GM19397 (cell line): ENCODE data around the gene GDF9.

Experiments used
- ATAC-seq: cut with Tn5 transposase; IDR thresholded peaks from one replicate; pipeline ENCODE4 v1.9.1; 2021; ENCODE audit warnings: mild to moderate bottlenecking, moderate library complexity; ENCODE audit not compliant: unreplicated experiment

GDF9 gene

DNA sequence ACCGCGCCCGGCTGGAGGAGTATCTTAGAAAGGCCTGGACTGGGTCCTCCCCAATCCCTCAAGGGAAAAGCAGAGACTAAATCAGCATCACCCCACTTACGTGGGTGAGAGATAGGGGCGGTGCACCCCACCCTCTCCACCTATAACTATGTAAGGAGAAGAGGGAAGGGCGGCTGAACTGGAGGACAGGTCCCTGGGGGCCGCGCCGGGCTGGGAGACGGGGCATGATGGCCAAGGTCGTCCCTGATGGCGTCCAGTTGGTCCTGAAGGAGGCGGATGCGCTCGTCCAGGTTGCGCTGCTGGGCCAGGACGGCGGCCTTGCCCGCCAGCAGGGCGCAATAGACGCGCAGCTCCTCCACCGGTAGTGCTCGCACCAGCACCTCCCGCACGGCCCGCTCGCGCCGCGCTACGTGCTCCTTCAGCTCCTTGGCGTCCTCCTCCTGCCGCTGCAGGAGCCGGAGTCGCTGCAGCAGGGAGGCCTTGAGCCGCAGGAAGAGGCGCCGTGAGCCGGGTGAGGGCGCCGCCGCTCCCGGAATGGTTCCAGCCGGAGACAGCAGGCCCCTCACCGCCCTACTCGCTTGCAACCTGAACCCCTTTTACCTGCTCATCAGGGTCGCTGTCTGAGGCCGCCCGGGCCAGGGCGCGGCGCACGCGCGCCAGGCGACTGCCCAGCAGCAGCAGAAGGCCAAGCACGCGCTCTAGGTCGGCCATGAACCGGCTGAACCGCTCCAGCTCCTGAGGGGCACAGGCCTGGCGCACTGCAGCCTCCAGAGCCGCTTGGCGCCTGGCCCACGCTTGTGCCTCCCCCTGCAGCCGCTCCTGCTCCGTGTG lies 43.4 kb downstream of the GDF9 start:
- ATAC-seq = no peak

GRCh38 chr5:132821791-132822190 lies 44.5 kb downstream of the GDF9 start:
- no peak for ATAC-seq

GRCh38 chr5:132821350-132821749 lies 44.9 kb downstream of the GDF9 start:
- no peak for ATAC-seq

DNA sequence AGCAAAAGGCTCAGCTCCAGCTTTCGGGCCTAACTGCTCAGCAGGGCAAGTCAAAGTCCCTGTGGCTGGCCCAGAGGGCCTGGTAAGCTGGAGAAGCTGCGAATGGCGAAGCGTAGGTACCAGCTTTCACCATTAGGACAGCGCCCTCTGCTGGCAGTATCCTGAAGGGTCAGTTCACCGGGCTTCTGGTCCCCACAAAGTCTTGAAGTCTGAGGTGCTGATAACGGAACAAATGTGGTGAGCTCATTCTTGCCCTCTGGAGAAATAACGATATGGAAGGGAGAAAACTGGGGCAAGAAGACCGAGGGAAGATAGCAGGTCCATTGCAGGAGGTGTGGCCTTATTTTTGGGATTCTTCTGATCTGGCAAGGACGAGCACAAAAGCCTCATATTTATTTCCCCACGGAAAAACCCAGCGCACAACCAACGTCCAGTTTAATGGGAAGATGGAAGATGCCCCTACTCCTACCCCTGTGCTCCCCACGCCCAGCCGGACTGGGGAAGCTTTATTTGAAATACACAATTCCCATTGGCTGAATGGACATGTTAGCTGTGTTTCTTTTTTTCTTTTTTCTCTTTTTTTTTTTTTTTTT lies 46.0 kb downstream of the GDF9 start:
- peak; percentile 53 for ATAC-seq

DNA sequence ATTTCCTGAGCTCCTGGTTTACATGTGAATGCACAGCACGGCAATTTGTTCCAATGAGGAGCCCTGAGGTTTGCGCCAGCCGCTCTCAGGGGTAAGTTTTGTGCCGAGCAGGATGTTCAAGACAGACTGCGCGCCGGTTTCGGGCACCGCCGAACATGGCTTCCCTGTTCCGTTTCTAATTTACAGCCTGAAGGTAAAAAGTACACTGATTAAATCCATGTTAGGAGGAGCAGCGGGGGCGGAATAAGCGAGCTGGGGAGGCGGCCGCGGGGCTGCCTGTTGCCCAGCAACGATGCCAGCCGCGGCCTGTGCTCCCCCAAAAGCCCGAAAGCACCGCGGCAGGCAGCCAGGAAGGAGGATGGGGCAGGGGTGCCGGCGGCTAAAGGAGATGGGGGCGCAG lies 46.8 kb downstream of the GDF9 start:
- ATAC-seq = no peak

- ATAC-seq = no peak
These were observed 49.3 kb downstream of the GDF9 start for GRCh38 chr5:132817011-132817410.

DNA sequence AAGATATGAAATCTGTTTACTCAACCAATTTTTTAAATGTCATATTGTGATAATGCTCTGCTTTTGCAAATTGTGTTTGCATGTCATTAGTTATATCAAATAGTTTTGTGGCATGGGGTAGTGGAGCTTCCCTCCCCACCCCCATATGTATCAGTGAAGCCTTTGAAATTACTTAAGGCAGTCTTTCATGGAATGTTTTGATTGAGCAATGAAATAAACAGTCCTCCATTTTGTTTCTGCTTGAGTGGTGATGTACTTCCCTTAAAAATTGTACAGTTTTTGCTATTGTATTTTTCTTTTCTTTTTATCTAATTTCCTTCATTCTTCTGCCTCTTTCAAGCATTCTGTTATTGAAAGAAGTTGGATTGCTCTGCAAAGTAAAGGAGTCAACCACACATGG lies 49.7 kb downstream of the GDF9 start:
- no peak for ATAC-seq

GRCh38 chr5:132816083-132816482 lies 50.2 kb downstream of the GDF9 start:
- no peak for ATAC-seq

- ATAC-seq = no peak
These were observed 50.8 kb downstream of the GDF9 start for GRCh38 chr5:132815454-132815853.

- ATAC-seq = no peak
These were observed 51.6 kb downstream of the GDF9 start for GRCh38 chr5:132814503-132815294.

GRCh38 chr5:132813599-132814502 lies 52.4 kb downstream of the GDF9 start:
- no peak for ATAC-seq

DNA sequence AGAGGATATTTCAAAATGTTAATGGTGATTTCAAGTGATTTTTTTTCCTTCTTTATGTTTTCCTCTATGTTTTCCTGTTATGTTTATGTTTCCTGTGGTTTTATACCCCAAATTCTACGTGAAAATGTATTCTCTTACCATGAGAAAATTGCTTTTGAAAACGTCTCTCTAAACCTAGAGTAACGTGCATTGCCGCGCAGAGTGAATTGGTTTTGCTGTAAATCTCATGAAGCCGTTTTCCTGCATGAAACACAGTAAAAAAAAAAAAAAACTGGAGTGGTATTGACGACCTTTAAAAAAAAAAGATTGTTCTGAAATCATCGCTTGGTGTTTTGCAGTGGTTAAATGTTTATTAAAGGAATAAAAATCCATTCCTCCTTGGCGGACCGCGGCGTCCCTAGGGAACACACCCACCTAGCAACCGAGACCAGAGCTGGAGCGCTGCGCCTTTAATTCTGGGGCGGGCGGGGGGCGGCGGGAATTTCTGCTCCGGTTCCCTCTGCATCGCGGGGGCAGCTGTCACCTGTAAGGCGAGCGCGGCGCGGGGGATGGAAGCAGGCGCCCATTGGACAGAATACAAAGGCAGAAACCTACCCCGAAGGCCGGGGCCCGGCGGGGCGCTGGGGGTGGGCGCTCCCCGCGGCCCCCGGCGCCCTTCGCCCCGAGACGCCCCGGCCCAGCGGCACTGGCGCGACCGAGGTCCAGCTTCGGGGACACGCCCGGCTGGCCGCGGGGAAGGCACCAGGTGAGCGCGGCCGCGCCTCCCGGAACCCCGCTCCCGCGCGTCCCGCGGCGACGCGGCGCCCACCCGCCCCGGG lies 53.3 kb downstream of the GDF9 start, which contains the start of gene SOWAHA:
SOWAHA (plus strand) TSS at position 522 of the 818 bp plus-strand sequence. CDS start 320 bp downstream, outside the sequence.
- no peak for ATAC-seq

DNA sequence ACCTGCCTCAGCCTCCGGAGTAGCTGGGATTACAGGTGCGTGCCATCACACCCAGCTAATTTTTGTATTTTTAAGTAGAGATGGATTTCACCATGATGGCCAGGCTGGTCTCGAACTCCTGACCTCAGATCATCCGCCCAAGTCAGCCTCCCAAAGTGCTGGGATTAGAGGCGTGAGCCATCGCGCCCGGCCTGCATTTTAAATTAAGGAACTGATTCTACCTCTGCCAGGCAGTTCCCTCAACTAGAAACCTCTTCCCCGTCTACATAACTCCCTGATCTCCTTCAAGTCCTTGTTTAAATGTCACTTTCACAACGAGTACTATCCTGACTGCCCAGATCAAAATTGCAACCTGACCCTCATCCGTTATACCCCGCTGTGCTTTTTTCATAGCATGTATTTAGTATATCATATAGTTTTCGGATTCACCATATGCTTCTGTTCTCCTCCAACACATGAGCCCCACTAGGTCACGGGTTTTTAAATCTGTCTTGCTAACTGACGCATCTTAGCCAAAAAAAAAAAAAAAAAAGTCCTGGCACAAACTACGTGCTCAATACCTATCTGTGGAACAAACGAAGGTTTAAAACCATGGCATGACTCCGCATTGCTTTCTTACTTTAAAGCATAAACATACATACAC lies 54.0 kb downstream of the GDF9 start:
- no peak for ATAC-seq
